SU-DHL-6 (cell line): ENCODE results near the gene SLC44A1.

Experiments used
- CTCF ChIP-seq: fragments of 200-600 bp; sonication (generic); IDR thresholded peaks from one replicate; pipeline ENCODE4 v1.5.1; 2017; ENCODE audit warnings: antibody characterized with exemption, mild to moderate bottlenecking, low read length, moderate library complexity; ENCODE audit not compliant: insufficient read depth, poor library complexity, severe bottlenecking
- EZH2phosphoT487 ChIP-seq: fragments of 200-600 bp; sonication (generic), shearing (Covaris generic); conservative IDR thresholded peaks from 2 replicates; pipeline ENCODE4 v1.6.1; 2018; ENCODE audit warnings: mild to moderate bottlenecking, antibody characterized with exemption, low read length, moderate library complexity, mixed read lengths

GRCh38 chr9:105223544-105224140, 20.8 kb upstream of the SLC44A1 start:
- no peak for TF ChIP-seq CTCF
- no peak for TF ChIP-seq EZH2phosphoT487
